GM12878 (cell line): ENCODE results near the gene NARF. TPM values are rescaled to one million over a fixed set of nuclear protein-coding genes. Genes with fewer than 3 reads are reported as not detected.
"Not testable (repeated sequence)": the region's sequence is repeated elsewhere in the genome, so short reads cannot be mapped to it uniquely, and the experiment has no call there.

Source experiments
- ATAC-seq: fragments of 200-7000 bp; cut with Tn5 transposase; 3 replicates; pipeline ENCODE4 v1.9.1; 2020; ENCODE audit warnings: mild to moderate bottlenecking, moderate library complexity
- BruUV-seq: library from RNA; stranded (reverse); fragments of 400-500 nt; replicated peaks from 2 replicates; lab custom pipeline; 2021; lab: Mats Ljungman, UMichigan
- CTCF ChIA-PET: fragments of 300-600 bp; sonication (Branson Sonifier 250); formaldehyde crosslinking; extraction: SDS; loops from one replicate; lab custom pipeline; 2021; ENCODE audit warnings: inconsistent platforms; lab: Yijun Ruan, JAX
- POLR2A ChIA-PET: fragments of 350-600 bp; formaldehyde crosslinking; extraction: SDS; loops from one replicate; lab custom pipeline; 2021; ENCODE audit warnings: inconsistent platforms; lab: Charles Lee
- RAD21 ChIA-PET: fragments of 300-600 bp; sonication (Branson Sonifier 250); formaldehyde crosslinking; loops from one replicate; lab custom pipeline; 2023; ENCODE audit warnings: antibody characterized with exemption; ENCODE audit not compliant: unreplicated experiment; lab: Charles Lee
- SMC1A ChIA-PET: fragments of 300-600 bp; sonication (Branson Sonifier 250); formaldehyde crosslinking; loops from one replicate; lab custom pipeline; 2023; ENCODE audit not compliant: unreplicated experiment, uncharacterized antibody; lab: Charles Lee
- DNase-seq: peaks from one replicate; pipeline ENCODE4 v3.0.0-alpha.2; 2011; ENCODE audit warnings: low read depth, low spot score
- FAIRE-seq: peaks from 3 replicates; lab custom pipeline; 2011; peaks lifted over from hg19 to GRCh38; lab: Jason Lieb, UNC
- H2AFZ ChIP-seq: 2 replicates; pipeline ENCODE4 v1.6.0; 2011; ENCODE audit warnings: low read depth, low read length, control low read depth; ENCODE audit not compliant: control insufficient read depth
- H3K27ac ChIP-seq: 2 replicates; pipeline ENCODE4 v1.5.1; 2011; ENCODE audit warnings: control low read depth; ENCODE audit not compliant: control insufficient read depth, insufficient read depth
- H3K27me3 ChIP-seq, 2 experiments: replicated peaks in 1 of 2; 2 replicates each; pipeline versions ENCODE4 v1.6.0 to v1.6.1; 2011; ENCODE audit warnings: low read length in 1 of 2; ENCODE audit not compliant: control insufficient read depth in 2 of 2, insufficient read depth in 2 of 2
- H3K36me3 ChIP-seq, 2 experiments: 2 replicates each; pipeline ENCODE4 v1.5.1; 2011; ENCODE audit warnings: low read length in 1 of 2; ENCODE audit not compliant: control insufficient read depth in 2 of 2, insufficient read depth in 2 of 2
- H3K4me1 ChIP-seq: 2 replicates; pipeline ENCODE4 v1.6.1; 2011; ENCODE audit warnings: mild to moderate bottlenecking, low read length, moderate library complexity, mixed read lengths; ENCODE audit not compliant: control insufficient read depth, insufficient read depth
- H3K4me2 ChIP-seq: 2 replicates; pipeline ENCODE4 v1.6.0; 2011; ENCODE audit warnings: control low read depth; ENCODE audit not compliant: control insufficient read depth, insufficient read depth
- H3K4me3 ChIP-seq: fragments of 200-600 bp; sonication (generic); 2 replicates; pipeline ENCODE4 v1.5.1; 2016
- H3K79me2 ChIP-seq: 2 replicates; pipeline ENCODE4 v1.6.0; 2011; ENCODE audit warnings: low read length; ENCODE audit not compliant: control insufficient read depth, insufficient read depth
- H3K9ac ChIP-seq: 2 replicates; pipeline ENCODE4 v1.8.0; 2011; ENCODE audit warnings: low read length, control low read depth, mixed read lengths; ENCODE audit not compliant: control insufficient read depth, insufficient read depth
- H3K9me3 ChIP-seq: replicated peaks from 3 replicates; pipeline ENCODE4 v1.5.1; 2011; ENCODE audit warnings: mild to moderate bottlenecking, low read length; ENCODE audit not compliant: control insufficient read depth, insufficient read depth
- H4K20me1 ChIP-seq: 2 replicates; pipeline ENCODE4 v1.6.0; 2011; ENCODE audit not compliant: control insufficient read depth, insufficient read depth
- BACH1 ChIP-seq: fragments of 450-650 bp; IDR thresholded peaks from 2 replicates; pipeline ENCODE4 v1.6.1; 2017; ENCODE audit warnings: mild to moderate bottlenecking, borderline replicate concordance
- BHLHE40 ChIP-seq, 2 experiments: fragments of 450-650 bp in 1 of 2; IDR thresholded peaks; 2 replicates each; pipeline ENCODE4 v1.6.1; 2011 to 2017; ENCODE audit warnings: low read depth in 2 of 2, borderline replicate concordance in 1 of 2, improper control_type of control experiment in 1 of 2, low read length in 1 of 2, mild to moderate bottlenecking in 1 of 2
- CBX5 ChIP-seq: sonication (generic); IDR thresholded peaks from 2 replicates; pipeline ENCODE4 v1.6.1; 2016; ENCODE audit warnings: low read depth, moderate library complexity, mild to moderate bottlenecking, inconsistent platforms
- CHD1 ChIP-seq: IDR thresholded peaks from 2 replicates; pipeline ENCODE4 v1.6.1; 2012; ENCODE audit warnings: low read depth, low read length, improper control_type of control experiment
- CREM ChIP-seq: IDR thresholded peaks from 2 replicates; pipeline ENCODE4 v1.6.1; 2014; ENCODE audit warnings: antibody characterized with exemption, low read depth
- ESRRA ChIP-seq: IDR thresholded peaks from 2 replicates; pipeline ENCODE4 v1.6.1; 2012; ENCODE audit warnings: mild to moderate bottlenecking, low read length, improper control_type of control experiment
- FOXK2 ChIP-seq: fragments of 450-650 bp; IDR thresholded peaks from 2 replicates; pipeline ENCODE4 v1.6.1; 2017; ENCODE audit warnings: mild to moderate bottlenecking, moderate library complexity
- FOXM1 ChIP-seq: IDR thresholded peaks from 2 replicates; pipeline ENCODE4 v1.6.1; 2012; ENCODE audit warnings: low read depth, mild to moderate bottlenecking, inconsistent platforms, low read length, moderate library complexity
- KLF5 ChIP-seq: fragments of 450-650 bp; IDR thresholded peaks from 2 replicates; pipeline ENCODE4 v1.6.1; 2014; ENCODE audit warnings: mild to moderate bottlenecking; ENCODE audit not compliant: partially characterized antibody
- RAD51 ChIP-seq: fragments of 450-650 bp; IDR thresholded peaks from 2 replicates; pipeline ENCODE4 v1.6.1; 2016; ENCODE audit warnings: moderate library complexity, mild to moderate bottlenecking, inconsistent platforms
- RCOR1 ChIP-seq: conservative IDR thresholded peaks from 2 replicates; pipeline ENCODE4 v1.6.1; 2012; ENCODE audit warnings: low read depth, low read length, improper control_type of control experiment
- RUNX3 ChIP-seq: IDR thresholded peaks from 2 replicates; pipeline ENCODE4 v1.6.1; 2012; ENCODE audit warnings: low read length, inconsistent platforms
- SP1 ChIP-seq: IDR thresholded peaks from one replicate; pipeline ENCODE4 v1.6.1; 2011; ENCODE audit warnings: low read depth, low read length
- WGBS: methylation state at CpG from one replicate; pipeline ENCODE4 v1.1.6; 2016; ENCODE audit warnings: low lambda C conversion rate; ENCODE audit not compliant: insufficient replicate concordance, insufficient coverage; ENCODE audit errors: missing lambda C conversion rate; 5-methylcytosine and 5-hydroxymethylcytosine counted together
- in situ Hi-C: fragments of 300-500 bp; cut with MboI; formaldehyde crosslinking; loops from 9 replicates; pipeline ENCODE4 v1.14.3; 2018; ENCODE audit warnings: mixed read lengths
- intact Hi-C: fragments of 100-400 bp; cut with micrococcal nuclease; formaldehyde crosslinking; loops from one replicate; pipeline ENCODE4 v1.14.2; 2022; ENCODE audit not compliant: unreplicated experiment
- polyA plus RNA-seq, 11 experiments: library from polyadenylated mRNA; depleted of rRNA in 4 of 11; unstranded in 6 of 11; stranded (reverse) in 5 of 11; fragments of >200 nt; fragmentation: Nextera tagmentation in 4 of 11; fragmentation: Illumina TruSeq in 1 of 11; extraction: Ambion mirVana in 4 of 11; extraction: Trizol in 1 of 11; gene quantifications; 1 replicate in 1 of 11; 2 replicates in 10 of 11; pipeline versions ENCODE4 v1.2.1 to v1.2.3, GENCODE V29; 2011 to 2016; ENCODE audit warnings: inconsistent platforms in 2 of 11, missing spikeins in 2 of 11, low read depth in 1 of 11
- total RNA-seq, 4 experiments: library from RNA; depleted of rRNA in 3 of 4; stranded (reverse); fragments of >200 nt in 3 of 4; fragmentation: Illumina TruSeq in 1 of 4; extraction: Trizol in 1 of 4; gene quantifications; 2 replicates each; pipeline versions ENCODE4 v1.2.1 to v1.2.3, GENCODE V29; 2013 to 2021
- TF ChIP-seq, protein P1 (sequence below): IDR thresholded peaks from 2 replicates; pipeline ENCODE4 v1.6.1; 2012; ENCODE audit warnings: low read depth, low read length, improper control_type of control experiment
- TF ChIP-seq, protein P2 (sequence below): IDR thresholded peaks from 2 replicates; pipeline ENCODE4 v1.6.1; 2012; ENCODE audit warnings: low read length, inconsistent platforms
- TF ChIP-seq, protein P3 (sequence below): IDR thresholded peaks from 2 replicates; pipeline ENCODE4 v1.6.1; 2011; ENCODE audit warnings: low read depth, low read length, improper control_type of control experiment, borderline replicate concordance

Gene NARF
- total and polyA plus RNA-seq, 10 of the 15 experiments (the other 5 are each of a cell fraction or from before 2014, with no cell fraction given): 16.7 to 126 (median 47.5) TPM

DNA sequence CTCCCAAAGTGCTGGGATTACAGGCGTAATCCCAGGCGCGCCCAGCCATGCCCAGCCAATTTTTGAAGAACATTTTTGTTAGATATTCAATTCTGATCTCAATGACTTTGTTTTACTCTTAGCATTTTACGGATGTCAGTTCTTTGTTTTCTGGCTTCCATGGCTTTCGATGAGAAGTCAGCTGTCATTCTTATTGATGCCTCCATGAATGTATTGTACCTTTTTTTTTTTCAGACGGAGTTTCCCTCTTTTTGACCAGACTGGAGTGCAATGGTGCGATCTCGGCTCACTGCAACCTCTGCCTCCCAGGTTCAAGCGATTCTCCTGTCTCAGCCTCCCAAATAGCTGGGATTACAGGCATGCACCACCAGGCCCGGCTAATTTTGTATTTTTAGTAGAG lies 55.3 kb downstream of the NARF start:
- DNase-seq, CTCF ChIA-PET, H3K27me3 ChIP-seq, H4K20me1 ChIP-seq, H3K9ac ChIP-seq, H3K79me2 ChIP-seq, H3K27ac ChIP-seq, H3K4me3 ChIP-seq, H3K9me3 ChIP-seq, FAIRE-seq, H3K36me3 ChIP-seq, in situ Hi-C loops, ATAC-seq, BruUV-seq, H3K4me1 ChIP-seq, intact Hi-C loops, POLR2A ChIA-PET, SMC1A ChIA-PET, H3K4me2 ChIP-seq, H2AFZ ChIP-seq, RAD21 ChIA-PET: not testable (repeated sequence)
- TF ChIP-seq CBX5: 0 out of 2 replicates have a peak, but pooled peaks have one; percentile 26
- WGBS: 95% methylated on average over 6 of the region's 10 CpGs

DNA sequence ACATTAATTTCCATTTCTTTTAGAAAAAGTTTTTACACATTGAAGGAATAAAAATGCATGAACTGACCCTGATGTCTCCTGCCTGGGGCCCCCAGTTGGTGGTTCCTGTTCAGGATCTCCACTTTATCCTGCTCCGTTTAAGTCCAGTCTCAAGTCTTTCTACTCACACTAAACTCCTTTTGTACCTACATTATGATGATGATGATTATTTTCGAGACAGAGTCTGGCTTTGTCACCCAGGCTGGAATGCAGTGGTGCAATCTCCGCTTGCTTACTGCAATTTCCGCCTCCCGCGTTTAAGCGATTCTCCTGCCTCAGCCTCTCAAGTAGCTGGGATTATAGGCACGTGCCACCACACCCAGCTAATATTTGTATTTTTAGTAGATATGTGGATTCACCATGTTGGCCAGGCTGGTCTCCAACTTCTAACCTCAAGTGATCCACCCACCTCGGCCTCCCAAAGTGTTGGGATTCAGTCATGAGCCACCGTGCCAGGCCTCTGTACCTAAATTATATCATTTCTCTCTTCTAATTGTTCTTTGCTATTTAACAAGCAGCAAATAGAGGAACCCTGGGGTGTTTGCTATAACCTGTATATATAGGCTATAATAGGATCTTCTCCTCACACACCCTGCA lies 58.8 kb downstream of the NARF start:
- POLR2A ChIA-PET: no interaction called here
- in situ Hi-C loops: no loop called here
- WGBS: 77% methylated on average over 10 of the region's 10 CpGs
- Histone ChIP-seq H3K79me2 (peaks cover 23% of the 10 kb centered on the region), H3K4me3 (no peak overlapping the region), H3K36me3 (no peaks in the 10 kb centered on the region), H2AFZ (no peak overlapping the region), H3K27ac (no peak overlapping the region), H4K20me1 (no peaks in the 10 kb centered on the region; the same call in 1 of the 2 replicates), H3K27me3 (no peaks in the 10 kb centered on the region), H3K4me1 (no peaks in the 10 kb centered on the region; the same call in 1 of the 2 replicates), H3K9me3 (no peaks in the 10 kb centered on the region), H3K4me2 (no peak overlapping the region), H3K9ac (no peak overlapping the region)
- DNase-seq (no peak), FAIRE-seq (no peak), ATAC-seq (no peak)
- SMC1A ChIA-PET: no interaction called here
- intact Hi-C loops: no loop called here
- RAD21 ChIA-PET: no interaction called here
- CTCF ChIA-PET: interaction anchor here (0.9 kb wide), 1 partner anchor 10 kb away, joined by 3 read pairs; no protein-coding TSS in a partner anchor
- no TSS peak for BruUV-seq
- no peak for TF ChIP-seq CHD1
- TF ChIP-seq, protein P1, sequence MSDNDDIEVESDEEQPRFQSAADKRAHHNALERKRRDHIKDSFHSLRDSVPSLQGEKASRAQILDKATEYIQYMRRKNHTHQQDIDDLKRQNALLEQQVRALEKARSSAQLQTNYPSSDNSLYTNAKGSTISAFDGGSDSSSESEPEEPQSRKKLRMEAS: no peak
- TF ChIP-seq RUNX3: no peak
- no peak for TF ChIP-seq SP1
- no peak for TF ChIP-seq KLF5
- no peak for TF ChIP-seq RCOR1
- no peak for TF ChIP-seq RAD51
- TF ChIP-seq ESRRA: no peak
- TF ChIP-seq FOXK2: no peak
- no peak for TF ChIP-seq FOXM1
- TF ChIP-seq, protein P2, sequence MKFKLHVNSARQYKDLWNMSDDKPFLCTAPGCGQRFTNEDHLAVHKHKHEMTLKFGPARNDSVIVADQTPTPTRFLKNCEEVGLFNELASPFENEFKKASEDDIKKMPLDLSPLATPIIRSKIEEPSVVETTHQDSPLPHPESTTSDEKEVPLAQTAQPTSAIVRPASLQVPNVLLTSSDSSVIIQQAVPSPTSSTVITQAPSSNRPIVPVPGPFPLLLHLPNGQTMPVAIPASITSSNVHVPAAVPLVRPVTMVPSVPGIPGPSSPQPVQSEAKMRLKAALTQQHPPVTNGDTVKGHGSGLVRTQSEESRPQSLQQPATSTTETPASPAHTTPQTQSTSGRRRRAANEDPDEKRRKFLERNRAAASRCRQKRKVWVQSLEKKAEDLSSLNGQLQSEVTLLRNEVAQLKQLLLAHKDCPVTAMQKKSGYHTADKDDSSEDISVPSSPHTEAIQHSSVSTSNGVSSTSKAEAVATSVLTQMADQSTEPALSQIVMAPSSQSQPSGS: no peak
- TF ChIP-seq BACH1: no peak
- no peak for TF ChIP-seq CREM
- TF ChIP-seq, protein P3, sequence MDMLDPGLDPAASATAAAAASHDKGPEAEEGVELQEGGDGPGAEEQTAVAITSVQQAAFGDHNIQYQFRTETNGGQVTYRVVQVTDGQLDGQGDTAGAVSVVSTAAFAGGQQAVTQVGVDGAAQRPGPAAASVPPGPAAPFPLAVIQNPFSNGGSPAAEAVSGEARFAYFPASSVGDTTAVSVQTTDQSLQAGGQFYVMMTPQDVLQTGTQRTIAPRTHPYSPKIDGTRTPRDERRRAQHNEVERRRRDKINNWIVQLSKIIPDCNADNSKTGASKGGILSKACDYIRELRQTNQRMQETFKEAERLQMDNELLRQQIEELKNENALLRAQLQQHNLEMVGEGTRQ: no peak
- no peak for TF ChIP-seq BHLHE40 (IDR thresholded peaks at IDR 0.05; ENCODE audit: borderline replicate concordance in 1 of 2, low read depth in 2 of 2, low read length in 1 of 2)
